Measurements from ENCODE around the gene SERPINB1.

DNA sequence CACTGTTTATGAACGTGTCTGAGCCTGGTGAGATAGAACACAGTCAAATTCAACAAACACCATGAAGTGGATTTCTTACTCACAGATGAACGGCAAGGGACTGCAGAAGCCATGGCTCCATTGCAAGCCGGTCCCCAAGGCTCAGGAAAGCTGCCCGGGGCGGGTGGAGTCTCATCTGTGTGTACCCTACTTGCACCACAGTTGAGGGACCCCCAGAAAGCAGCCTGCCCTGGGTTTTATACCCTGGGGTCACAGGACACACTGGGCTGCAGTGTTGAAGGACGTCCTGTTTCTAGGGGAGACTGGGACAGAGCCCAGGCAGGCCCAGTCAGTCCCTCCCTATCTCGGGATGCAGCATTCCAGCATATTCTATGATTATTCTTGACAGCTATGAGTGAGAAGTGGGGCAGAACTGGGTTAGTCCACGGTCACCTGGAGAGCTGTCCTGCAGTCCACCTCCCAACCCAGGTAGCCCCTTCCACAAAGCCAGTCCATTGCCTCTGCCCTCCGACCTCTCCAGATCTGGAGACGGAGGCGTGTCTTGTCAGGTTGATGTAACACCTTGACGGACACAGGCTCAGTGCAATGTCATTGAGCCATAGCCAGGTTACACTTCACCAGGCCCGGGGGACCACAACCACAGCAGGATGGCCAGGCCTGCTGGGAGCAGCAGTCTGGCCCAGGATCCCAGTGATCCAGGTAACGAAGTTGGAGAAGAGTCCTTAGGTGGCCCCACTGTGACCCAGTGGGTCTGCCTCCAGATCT, 40.9 kb downstream of the SERPINB1 start:
- TF ChIP-seq POLR2A (IDR thresholded peaks at IDR 0.05) = no peak
- TF ChIP-seq, protein P1, sequence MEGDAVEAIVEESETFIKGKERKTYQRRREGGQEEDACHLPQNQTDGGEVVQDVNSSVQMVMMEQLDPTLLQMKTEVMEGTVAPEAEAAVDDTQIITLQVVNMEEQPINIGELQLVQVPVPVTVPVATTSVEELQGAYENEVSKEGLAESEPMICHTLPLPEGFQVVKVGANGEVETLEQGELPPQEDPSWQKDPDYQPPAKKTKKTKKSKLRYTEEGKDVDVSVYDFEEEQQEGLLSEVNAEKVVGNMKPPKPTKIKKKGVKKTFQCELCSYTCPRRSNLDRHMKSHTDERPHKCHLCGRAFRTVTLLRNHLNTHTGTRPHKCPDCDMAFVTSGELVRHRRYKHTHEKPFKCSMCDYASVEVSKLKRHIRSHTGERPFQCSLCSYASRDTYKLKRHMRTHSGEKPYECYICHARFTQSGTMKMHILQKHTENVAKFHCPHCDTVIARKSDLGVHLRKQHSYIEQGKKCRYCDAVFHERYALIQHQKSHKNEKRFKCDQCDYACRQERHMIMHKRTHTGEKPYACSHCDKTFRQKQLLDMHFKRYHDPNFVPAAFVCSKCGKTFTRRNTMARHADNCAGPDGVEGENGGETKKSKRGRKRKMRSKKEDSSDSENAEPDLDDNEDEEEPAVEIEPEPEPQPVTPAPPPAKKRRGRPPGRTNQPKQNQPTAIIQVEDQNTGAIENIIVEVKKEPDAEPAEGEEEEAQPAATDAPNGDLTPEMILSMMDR (IDR thresholded peaks at IDR 0.05) = no peak

Measured in testis (tissue), 2 donors.